ENCODE results near the gene PRDX3.

The PRDX3 gene

DNA sequence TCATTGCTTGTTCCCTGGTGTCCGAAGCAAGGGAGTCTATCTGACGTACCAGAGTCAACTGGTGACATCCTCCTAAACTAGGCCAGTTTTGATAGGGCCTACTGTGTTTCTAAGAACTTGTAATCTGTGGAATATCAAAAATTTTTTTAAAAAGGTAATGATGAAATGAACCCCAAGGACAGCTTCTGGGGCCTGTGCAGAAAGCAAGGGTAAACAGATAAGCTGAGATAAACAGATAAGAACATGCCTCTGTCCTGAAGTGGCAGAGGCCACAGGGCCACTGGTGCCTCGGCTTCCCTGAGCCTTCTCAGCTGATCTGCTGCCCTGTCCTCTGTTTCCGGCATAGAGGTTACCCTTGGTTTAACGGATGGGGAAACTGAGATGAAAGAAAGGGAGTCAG, 37.5 kb upstream of the PRDX3 start:
- peaks cover 5 to 8% of the 10 kb centered on the region in 2 donors for H3K4me1 ChIP-seq (ENCODE audit: control insufficient read depth in 2 of 2, insufficient read depth in 2 of 2, low read length in 2 of 2)

DNA sequence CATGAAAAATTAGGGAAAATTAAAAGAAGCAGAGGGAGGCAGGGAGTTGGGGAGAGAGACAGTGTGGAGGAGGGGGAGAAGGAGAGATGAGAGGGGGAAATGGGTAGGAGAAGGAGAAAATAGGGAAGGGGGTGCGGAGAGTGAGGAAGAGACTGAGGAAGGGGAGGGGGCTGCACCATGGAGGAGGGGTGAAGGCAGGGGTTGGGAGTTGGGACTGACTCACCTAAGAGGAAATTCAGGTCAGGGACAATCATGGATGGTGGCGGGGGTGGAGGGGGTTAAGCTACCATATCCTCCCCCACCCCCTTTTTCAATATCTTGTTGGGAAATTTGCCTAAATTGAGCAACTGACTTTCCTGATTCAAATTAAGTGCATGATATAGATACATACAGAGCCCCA, 36.8 kb upstream of the PRDX3 start:
- H3K4me3 ChIP-seq (ENCODE audit: low read length in 2 of 2): no peak overlapping the region

More for the DNA sequence above, 37.5 kb upstream of the PRDX3 start:
- Histone ChIP-seq H3K9me3 (ENCODE audit: control insufficient read depth in 2 of 2, low read length in 2 of 2) (no peaks in the 10 kb centered on the region), H3K36me3 (ENCODE audit: control insufficient read depth in 2 of 2, insufficient read depth in 2 of 2, low read length in 2 of 2) (no peaks in the 10 kb centered on the region), H3K27ac (ENCODE audit: low read depth in 2 of 2, low read length in 2 of 2) (no peak overlapping the region), H3K27me3 (ENCODE audit: control insufficient read depth in 2 of 2, insufficient read depth in 2 of 2, low read length in 2 of 2) (no peaks in the 10 kb centered on the region), H3K9ac (ENCODE audit: low read depth in 1 of 2, low read length in 2 of 2) (no peak overlapping the region), H3K4me3 (ENCODE audit: low read length in 2 of 2) (no peak overlapping the region)

DNA sequence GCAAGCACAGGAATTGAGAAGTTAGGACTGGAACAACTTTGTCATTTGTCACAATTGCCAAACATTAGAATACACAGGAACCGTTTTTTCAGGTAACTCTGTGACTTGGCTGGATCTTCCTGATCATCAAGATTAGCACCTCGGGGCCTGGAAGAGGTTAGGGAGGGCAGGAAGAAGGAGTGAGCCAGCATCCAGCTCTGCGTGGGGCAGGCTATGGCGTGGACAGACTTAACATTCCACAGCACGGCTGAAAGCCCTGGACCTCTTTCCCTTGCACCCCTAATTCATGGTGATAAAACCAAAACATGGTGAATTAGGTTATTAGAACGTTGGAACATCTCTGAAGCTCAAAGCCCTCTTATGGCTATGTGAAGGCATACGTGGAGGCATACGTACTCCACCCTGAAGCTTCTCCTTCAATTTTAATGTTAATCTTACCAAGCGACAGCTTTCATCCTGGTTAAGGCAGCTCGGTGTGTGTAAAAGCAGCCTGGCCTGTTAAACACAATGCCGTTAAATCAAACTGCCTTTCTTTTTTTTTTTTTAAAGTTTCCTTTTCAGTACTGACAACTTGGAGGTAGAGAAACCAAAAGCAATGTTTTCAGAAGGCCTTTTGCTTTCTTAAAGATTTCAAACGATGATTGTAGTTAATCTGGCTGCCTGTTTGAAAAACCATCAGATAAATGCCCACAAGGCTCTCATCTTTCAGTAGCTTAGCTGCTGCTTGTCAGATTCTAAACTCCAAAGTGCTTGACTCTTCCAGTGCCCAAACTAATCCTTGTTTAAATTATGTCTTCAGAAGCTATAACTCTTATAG, 33.2 kb upstream of the PRDX3 start:
- no peaks in the 10 kb centered on the region for H3K36me3 ChIP-seq (ENCODE audit: control insufficient read depth in 2 of 2, insufficient read depth in 2 of 2, low read length in 2 of 2)

More for the DNA sequence above, 36.8 kb upstream of the PRDX3 start:
- no peaks in the 10 kb centered on the region for H3K9me3 ChIP-seq (ENCODE audit: control insufficient read depth in 2 of 2, low read length in 2 of 2)
- H3K27me3 ChIP-seq (ENCODE audit: control insufficient read depth in 2 of 2, insufficient read depth in 2 of 2, low read length in 2 of 2): no peaks in the 10 kb centered on the region
- no peak overlapping the region for H3K27ac ChIP-seq (ENCODE audit: low read depth in 2 of 2, low read length in 2 of 2)
- H3K36me3 ChIP-seq (ENCODE audit: control insufficient read depth in 2 of 2, insufficient read depth in 2 of 2, low read length in 2 of 2): no peaks in the 10 kb centered on the region
- H3K4me1 ChIP-seq (ENCODE audit: control insufficient read depth in 2 of 2, insufficient read depth in 2 of 2, low read length in 2 of 2): peaks cover 5 to 8% of the 10 kb centered on the region in 2 donors
- no peak overlapping the region for H3K9ac ChIP-seq (ENCODE audit: low read depth in 1 of 2, low read length in 2 of 2)

DNA sequence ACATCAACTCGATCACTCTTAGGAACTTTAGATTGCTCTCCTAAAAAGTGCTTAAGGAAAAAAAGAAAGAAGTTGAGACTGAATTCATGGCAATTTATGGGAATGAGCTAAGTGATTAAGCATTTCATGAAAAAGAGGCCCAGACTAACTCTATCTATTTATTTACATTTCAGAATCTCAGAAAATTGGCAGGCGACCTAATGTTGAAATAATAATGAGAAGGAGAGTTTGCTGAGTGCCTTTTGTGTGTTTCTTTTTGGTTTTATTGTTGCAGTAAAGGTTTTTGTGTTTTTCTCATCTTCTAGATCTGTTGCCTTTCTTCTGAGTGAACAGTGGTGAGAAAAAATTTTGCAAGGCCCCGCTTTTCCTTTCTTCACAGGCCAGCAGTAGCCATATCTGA, 32.6 kb upstream of the PRDX3 start:
- Histone ChIP-seq H3K9me3 (ENCODE audit: control insufficient read depth in 2 of 2, low read length in 2 of 2) (no peaks in the 10 kb centered on the region), H3K9ac (ENCODE audit: low read depth in 1 of 2, low read length in 2 of 2) (peak overlapping the region in 1 of 2 donors; percentile 37), H3K4me1 (ENCODE audit: control insufficient read depth in 2 of 2, insufficient read depth in 2 of 2, low read length in 2 of 2) (peaks cover 18 to 19% of the 10 kb centered on the region in 2 donors), H3K27me3 (ENCODE audit: control insufficient read depth in 2 of 2, insufficient read depth in 2 of 2, low read length in 2 of 2) (peaks cover 6% of the 10 kb centered on the region in 2 donors), H3K4me3 (ENCODE audit: low read length in 2 of 2) (no peak overlapping the region), H3K36me3 (ENCODE audit: control insufficient read depth in 2 of 2, insufficient read depth in 2 of 2, low read length in 2 of 2) (no peaks in the 10 kb centered on the region), H3K27ac (ENCODE audit: low read depth in 2 of 2, low read length in 2 of 2) (peak overlapping the region; percentile 49 to 55)

More for the DNA sequence above, 33.2 kb upstream of the PRDX3 start:
- Histone ChIP-seq H3K27ac (ENCODE audit: low read depth in 2 of 2, low read length in 2 of 2) (peak overlapping the region; percentile 49 to 55), H3K9ac (ENCODE audit: low read depth in 1 of 2, low read length in 2 of 2) (peak overlapping the region; percentile 37 to 47), H3K4me1 (ENCODE audit: control insufficient read depth in 2 of 2, insufficient read depth in 2 of 2, low read length in 2 of 2) (peaks cover 13 to 17% of the 10 kb centered on the region in 2 donors), H3K4me3 (ENCODE audit: low read length in 2 of 2) (no peak overlapping the region), H3K9me3 (ENCODE audit: control insufficient read depth in 2 of 2, low read length in 2 of 2) (no peaks in the 10 kb centered on the region), H3K27me3 (ENCODE audit: control insufficient read depth in 2 of 2, insufficient read depth in 2 of 2, low read length in 2 of 2) (peaks cover 6% of the 10 kb centered on the region in 2 donors)

DNA sequence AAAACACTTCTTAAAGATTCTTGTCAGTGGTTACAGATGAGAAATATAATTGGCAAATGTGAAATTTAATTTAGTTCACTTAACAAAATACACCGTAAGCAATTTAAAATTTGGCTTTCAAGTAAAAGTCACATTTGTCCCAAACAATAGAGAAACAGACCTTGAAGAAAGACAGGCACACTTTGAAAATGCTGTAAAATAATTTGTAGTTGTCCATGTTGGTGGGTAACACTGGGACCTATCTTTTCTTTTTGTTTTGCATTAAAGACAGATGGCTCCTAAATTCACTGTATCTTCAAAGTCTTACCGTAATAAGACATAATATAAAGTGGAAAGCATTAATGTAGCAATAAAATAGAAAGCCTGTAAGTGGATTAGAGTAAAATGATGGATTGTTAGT, 32.0 kb upstream of the PRDX3 start:
- Histone ChIP-seq H3K36me3 (ENCODE audit: control insufficient read depth in 2 of 2, insufficient read depth in 2 of 2, low read length in 2 of 2) (no peaks in the 10 kb centered on the region), H3K27ac (ENCODE audit: low read depth in 2 of 2, low read length in 2 of 2) (peak overlapping the region; percentile 43 to 49), H3K9ac (ENCODE audit: low read depth in 1 of 2, low read length in 2 of 2) (no peak overlapping the region), H3K4me1 (ENCODE audit: control insufficient read depth in 2 of 2, insufficient read depth in 2 of 2, low read length in 2 of 2) (peaks cover 21 to 24% of the 10 kb centered on the region in 2 donors), H3K9me3 (ENCODE audit: control insufficient read depth in 2 of 2, low read length in 2 of 2) (no peaks in the 10 kb centered on the region), H3K27me3 (ENCODE audit: control insufficient read depth in 2 of 2, insufficient read depth in 2 of 2, low read length in 2 of 2) (peaks cover 6% of the 10 kb centered on the region in 2 donors), H3K4me3 (ENCODE audit: low read length in 2 of 2) (no peak overlapping the region)

DNA sequence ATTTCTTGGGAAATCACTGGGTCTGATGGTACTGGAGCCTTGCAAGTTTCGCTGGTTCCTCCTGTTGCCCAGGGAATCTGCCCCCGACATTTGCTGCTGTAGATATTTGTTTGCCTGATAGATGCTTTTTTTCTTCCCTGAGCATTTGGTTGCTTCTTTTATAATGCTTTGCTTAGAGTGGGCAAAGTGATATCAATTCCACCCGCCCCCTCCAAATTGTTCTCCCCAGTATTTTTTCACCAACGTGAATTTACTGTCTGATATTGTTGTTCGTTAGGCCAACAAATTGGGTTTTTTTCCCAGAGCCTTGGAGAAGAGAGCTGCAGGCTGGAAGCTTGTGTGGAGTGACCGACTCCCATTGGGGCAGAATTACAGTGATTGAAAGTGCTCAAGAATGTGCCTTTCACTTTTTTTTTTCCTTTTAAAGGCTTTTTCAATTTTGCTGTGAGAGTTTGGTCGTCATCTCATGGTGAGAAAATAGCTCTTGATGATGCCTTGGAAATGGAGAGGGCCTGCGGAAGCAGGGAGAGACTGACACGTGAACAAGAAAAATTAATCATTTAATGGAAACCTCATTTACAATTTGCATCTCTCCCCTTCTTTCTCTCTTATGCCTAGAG, 31.2 kb upstream of the PRDX3 start:
- peaks cover 6% of the 10 kb centered on the region in 2 donors for H3K27me3 ChIP-seq (ENCODE audit: control insufficient read depth in 2 of 2, insufficient read depth in 2 of 2, low read length in 2 of 2)
- H3K9ac ChIP-seq (ENCODE audit: low read depth in 1 of 2, low read length in 2 of 2): peak overlapping the region; percentile 58 to 68

DNA sequence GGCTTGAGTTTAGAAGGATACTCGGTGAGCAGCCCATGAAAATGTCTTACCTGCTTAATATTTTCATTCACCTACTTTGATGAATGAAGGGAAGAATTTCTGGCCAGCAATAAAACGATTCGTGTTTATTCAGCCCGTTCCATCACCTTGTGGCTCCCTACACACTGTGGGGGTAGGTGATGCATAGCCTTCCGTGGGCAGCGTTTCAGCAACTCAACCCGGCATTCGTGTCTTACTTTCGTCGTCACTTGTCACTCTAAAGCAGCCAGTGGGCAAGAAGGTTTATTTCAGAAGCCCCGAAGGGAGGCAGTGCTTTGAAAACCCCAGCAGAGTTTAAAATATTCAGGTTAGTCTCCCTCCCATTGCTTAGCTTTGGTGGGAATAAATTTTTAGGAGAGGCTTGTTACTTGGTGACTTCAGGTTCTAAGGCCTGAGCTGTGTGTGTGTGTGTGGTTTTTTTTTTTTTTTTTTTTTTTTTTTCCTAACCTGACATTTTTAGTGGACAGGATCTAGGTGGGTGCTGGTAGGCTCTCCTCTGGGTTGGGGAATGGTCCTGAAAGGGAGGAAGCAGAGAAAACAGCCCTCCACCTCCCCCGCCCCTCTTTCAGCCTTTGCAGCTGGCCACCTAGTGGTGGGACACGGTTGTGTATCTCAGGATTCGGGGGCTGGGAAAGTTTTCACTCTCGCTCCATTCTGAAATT, 30.6 kb upstream of the PRDX3 start:
- Histone ChIP-seq H3K4me1 (ENCODE audit: control insufficient read depth in 2 of 2, insufficient read depth in 2 of 2, low read length in 2 of 2) (peaks cover 21 to 25% of the 10 kb centered on the region in 2 donors), H3K27me3 (ENCODE audit: control insufficient read depth in 2 of 2, insufficient read depth in 2 of 2, low read length in 2 of 2) (peaks cover 6% of the 10 kb centered on the region in 2 donors), H3K36me3 (ENCODE audit: control insufficient read depth in 2 of 2, insufficient read depth in 2 of 2, low read length in 2 of 2) (no peaks in the 10 kb centered on the region), H3K4me3 (ENCODE audit: low read length in 2 of 2) (peak overlapping the region; percentile 74 to 85), H3K27ac (ENCODE audit: low read depth in 2 of 2, low read length in 2 of 2) (peak overlapping the region; percentile 73 to 92), H3K9ac (ENCODE audit: low read depth in 1 of 2, low read length in 2 of 2) (peak overlapping the region; percentile 68 to 72), H3K9me3 (ENCODE audit: control insufficient read depth in 2 of 2, low read length in 2 of 2) (no peaks in the 10 kb centered on the region)

More for the DNA sequence above, 31.2 kb upstream of the PRDX3 start:
- H3K9me3 ChIP-seq (ENCODE audit: control insufficient read depth in 2 of 2, low read length in 2 of 2): no peaks in the 10 kb centered on the region
- peaks cover 21 to 25% of the 10 kb centered on the region in 2 donors for H3K4me1 ChIP-seq (ENCODE audit: control insufficient read depth in 2 of 2, insufficient read depth in 2 of 2, low read length in 2 of 2)
- peak overlapping the region; percentile 32 to 85 for H3K4me3 ChIP-seq (ENCODE audit: low read length in 2 of 2)
- no peaks in the 10 kb centered on the region for H3K36me3 ChIP-seq (ENCODE audit: control insufficient read depth in 2 of 2, insufficient read depth in 2 of 2, low read length in 2 of 2)
- peak overlapping the region; percentile 73 to 92 for H3K27ac ChIP-seq (ENCODE audit: low read depth in 2 of 2, low read length in 2 of 2)

DNA sequence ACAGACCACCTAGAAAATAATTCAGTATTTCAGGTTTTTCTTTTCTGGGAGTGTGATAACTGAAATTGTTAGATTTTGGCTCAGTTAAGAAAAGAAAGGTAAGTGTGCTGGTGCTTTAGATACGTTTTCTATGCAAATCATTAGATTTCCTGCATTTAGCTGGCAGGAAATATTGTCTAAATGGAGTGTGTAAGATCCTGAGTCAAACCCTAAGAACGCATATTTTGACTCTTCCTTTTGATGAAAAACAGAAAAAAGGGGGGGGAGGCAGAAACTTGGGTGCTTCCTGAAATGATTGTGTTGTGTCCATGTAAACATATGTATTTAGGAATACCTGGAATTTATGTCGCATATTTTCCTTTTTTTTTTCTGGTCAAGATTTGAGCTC, 29.9 kb upstream of the PRDX3 start:
- Histone ChIP-seq H3K9me3 (ENCODE audit: control insufficient read depth in 2 of 2, low read length in 2 of 2) (no peaks in the 10 kb centered on the region), H3K9ac (ENCODE audit: low read depth in 1 of 2, low read length in 2 of 2) (peak overlapping the region; percentile 68 to 72), H3K36me3 (ENCODE audit: control insufficient read depth in 2 of 2, insufficient read depth in 2 of 2, low read length in 2 of 2) (no peaks in the 10 kb centered on the region), H3K4me1 (ENCODE audit: control insufficient read depth in 2 of 2, insufficient read depth in 2 of 2, low read length in 2 of 2) (peaks cover 21 to 25% of the 10 kb centered on the region in 2 donors), H3K4me3 (ENCODE audit: low read length in 2 of 2) (peak overlapping the region; percentile 74 to 85), H3K27ac (ENCODE audit: low read depth in 2 of 2, low read length in 2 of 2) (peak overlapping the region; percentile 73 to 92), H3K27me3 (ENCODE audit: control insufficient read depth in 2 of 2, insufficient read depth in 2 of 2, low read length in 2 of 2) (peaks cover 6% of the 10 kb centered on the region in 2 donors)

DNA sequence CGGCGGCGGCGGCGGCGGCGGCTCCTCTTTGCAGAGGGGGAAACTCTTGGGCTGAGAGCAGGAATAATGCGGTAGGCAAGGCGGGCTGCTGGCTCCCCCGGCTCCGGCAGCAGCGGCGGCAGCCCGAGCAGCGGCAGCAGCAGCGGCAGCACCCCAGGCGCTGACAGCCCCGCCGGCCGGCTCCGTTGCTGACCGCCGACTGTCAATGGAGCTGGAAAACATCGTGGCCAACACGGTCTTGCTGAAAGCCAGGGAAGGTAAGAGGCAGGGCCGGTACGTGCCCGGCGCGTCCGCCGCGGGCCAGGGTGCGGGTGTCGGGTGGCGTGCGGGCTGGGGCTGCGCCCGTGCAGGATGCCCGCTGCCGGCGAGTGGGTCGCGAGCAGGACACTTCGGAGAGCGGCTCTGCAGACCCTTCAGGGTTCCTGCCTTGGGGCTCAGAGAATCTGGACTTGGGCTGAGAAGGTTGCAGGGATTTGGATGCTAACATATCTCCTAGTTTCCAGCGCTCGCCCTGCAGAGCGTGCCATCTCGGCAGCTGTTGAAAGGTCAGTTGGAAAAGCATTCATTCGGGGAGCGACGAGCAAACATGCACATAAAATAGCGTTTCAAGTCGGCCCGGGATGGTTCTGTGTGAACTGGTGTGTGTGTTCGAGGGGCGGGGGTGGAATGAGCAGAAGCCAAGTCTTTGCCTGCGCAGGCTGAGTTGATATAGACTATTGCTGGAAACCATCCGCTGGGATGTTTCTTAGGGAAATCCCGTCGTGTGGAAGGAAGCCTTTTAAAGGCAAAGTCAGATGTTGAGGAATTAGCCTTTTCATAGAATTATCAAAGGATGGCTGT, 29.3 kb upstream of the PRDX3 start:
- H3K27ac ChIP-seq (ENCODE audit: low read depth in 2 of 2, low read length in 2 of 2): peak overlapping the region; percentile 73 to 92
- H3K9ac ChIP-seq (ENCODE audit: low read depth in 1 of 2, low read length in 2 of 2): peak overlapping the region; percentile 68 to 72
- no peaks in the 10 kb centered on the region for H3K9me3 ChIP-seq (ENCODE audit: control insufficient read depth in 2 of 2, low read length in 2 of 2)
- no peaks in the 10 kb centered on the region for H3K36me3 ChIP-seq (ENCODE audit: control insufficient read depth in 2 of 2, insufficient read depth in 2 of 2, low read length in 2 of 2)
- H3K4me3 ChIP-seq (ENCODE audit: low read length in 2 of 2): peak overlapping the region; percentile 74 to 85
- peaks cover 21 to 24% of the 10 kb centered on the region in 2 donors for H3K4me1 ChIP-seq (ENCODE audit: control insufficient read depth in 2 of 2, insufficient read depth in 2 of 2, low read length in 2 of 2)
- peaks cover 6% of the 10 kb centered on the region in 2 donors for H3K27me3 ChIP-seq (ENCODE audit: control insufficient read depth in 2 of 2, insufficient read depth in 2 of 2, low read length in 2 of 2)
